ENCODE measurements around the gene RBM24. TPM values are rescaled to one million over a fixed set of nuclear protein-coding genes. Genes with fewer than 3 reads are reported as not detected.

Gene RBM24
- total and polyA plus RNA-seq, 2 of the 13 experiments (the other 11 are each of a cell fraction or from before 2014, with no cell fraction given) = 1.5 to 14.2 TPM

DNA sequence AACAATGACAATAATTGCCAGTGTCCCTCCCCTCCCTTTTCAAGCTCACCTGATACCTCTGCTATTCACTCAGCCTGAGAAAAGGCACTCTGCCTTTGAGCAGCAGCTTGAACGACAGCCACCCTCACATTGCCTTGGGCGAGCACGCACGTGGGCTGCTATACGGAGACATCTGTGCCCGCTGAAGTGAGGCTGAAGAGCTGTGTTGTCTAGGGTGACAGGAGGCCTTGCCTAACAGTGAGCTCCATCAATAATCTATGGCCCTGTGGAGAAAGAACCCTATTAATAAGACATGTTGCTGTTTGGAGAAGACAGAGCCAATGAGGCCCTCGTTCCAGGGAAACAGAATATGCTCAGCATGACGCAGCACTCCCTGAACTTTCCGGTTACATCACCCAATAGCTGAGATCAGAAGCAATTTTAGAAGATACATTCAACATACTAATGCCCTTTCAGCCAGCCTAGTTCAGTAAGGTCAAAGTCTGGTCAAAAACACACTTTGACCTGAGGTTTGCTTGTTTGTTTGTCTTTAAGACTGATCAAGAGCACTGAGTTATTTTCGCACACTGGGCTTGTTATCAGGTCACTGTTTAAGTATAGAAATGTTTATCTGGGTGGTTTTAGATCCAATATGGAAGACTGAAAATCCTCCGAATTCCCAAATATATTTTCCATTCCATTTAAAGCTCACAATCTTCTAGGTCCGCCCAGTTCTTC, 30.6 kb downstream of the RBM24 start (continued):
- TF ChIP-seq ZFX (CRISPR knock-in tag; IDR thresholded peaks at IDR 0.05; ENCODE audit: low read depth) (peak; percentile 88), RXRA (CRISPR knock-in tag; IDR thresholded peaks at IDR 0.05) (peak; percentile 82), MTA3 (CRISPR knock-in tag; IDR thresholded peaks at IDR 0.05) (no peak), ZNF136 (CRISPR knock-in tag; IDR thresholded peaks at IDR 0.05; ENCODE audit: low read depth) (peak; percentile 84; the same call in 1 of the 2 replicates), ZNF749 (CRISPR knock-in tag; IDR thresholded peaks at IDR 0.05; ENCODE audit: borderline replicate concordance) (peak; percentile 94), POLR2G (IDR thresholded peaks at IDR 0.05; ENCODE audit: low read depth, low read length) (peak; percentile 76), NR2F2 (IDR thresholded peaks at IDR 0.05; ENCODE audit: borderline replicate concordance, low read depth) (peak; percentile 80), ZNF589 (CRISPR knock-in tag; conservative IDR thresholded peaks at IDR 0.05) (no peak), ELF1 (CRISPR knock-in tag; IDR thresholded peaks at IDR 0.05) (no peak; the same call in 1 of the 2 replicates)
- TF ChIP-seq, protein P1, sequence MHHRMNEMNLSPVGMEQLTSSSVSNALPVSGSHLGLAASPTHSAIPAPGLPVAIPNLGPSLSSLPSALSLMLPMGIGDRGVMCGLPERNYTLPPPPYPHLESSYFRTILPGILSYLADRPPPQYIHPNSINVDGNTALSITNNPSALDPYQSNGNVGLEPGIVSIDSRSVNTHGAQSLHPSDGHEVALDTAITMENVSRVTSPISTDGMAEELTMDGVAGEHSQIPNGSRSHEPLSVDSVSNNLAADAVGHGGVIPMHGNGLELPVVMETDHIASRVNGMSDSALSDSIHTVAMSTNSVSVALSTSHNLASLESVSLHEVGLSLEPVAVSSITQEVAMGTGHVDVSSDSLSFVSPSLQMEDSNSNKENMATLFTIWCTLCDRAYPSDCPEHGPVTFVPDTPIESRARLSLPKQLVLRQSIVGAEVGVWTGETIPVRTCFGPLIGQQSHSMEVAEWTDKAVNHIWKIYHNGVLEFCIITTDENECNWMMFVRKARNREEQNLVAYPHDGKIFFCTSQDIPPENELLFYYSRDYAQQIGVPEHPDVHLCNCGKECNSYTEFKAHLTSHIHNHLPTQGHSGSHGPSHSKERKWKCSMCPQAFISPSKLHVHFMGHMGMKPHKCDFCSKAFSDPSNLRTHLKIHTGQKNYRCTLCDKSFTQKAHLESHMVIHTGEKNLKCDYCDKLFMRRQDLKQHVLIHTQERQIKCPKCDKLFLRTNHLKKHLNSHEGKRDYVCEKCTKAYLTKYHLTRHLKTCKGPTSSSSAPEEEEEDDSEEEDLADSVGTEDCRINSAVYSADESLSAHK (CRISPR knock-in tag; IDR thresholded peaks at IDR 0.05; ENCODE audit: borderline replicate concordance) = no peak
- TF ChIP-seq, protein P2, sequence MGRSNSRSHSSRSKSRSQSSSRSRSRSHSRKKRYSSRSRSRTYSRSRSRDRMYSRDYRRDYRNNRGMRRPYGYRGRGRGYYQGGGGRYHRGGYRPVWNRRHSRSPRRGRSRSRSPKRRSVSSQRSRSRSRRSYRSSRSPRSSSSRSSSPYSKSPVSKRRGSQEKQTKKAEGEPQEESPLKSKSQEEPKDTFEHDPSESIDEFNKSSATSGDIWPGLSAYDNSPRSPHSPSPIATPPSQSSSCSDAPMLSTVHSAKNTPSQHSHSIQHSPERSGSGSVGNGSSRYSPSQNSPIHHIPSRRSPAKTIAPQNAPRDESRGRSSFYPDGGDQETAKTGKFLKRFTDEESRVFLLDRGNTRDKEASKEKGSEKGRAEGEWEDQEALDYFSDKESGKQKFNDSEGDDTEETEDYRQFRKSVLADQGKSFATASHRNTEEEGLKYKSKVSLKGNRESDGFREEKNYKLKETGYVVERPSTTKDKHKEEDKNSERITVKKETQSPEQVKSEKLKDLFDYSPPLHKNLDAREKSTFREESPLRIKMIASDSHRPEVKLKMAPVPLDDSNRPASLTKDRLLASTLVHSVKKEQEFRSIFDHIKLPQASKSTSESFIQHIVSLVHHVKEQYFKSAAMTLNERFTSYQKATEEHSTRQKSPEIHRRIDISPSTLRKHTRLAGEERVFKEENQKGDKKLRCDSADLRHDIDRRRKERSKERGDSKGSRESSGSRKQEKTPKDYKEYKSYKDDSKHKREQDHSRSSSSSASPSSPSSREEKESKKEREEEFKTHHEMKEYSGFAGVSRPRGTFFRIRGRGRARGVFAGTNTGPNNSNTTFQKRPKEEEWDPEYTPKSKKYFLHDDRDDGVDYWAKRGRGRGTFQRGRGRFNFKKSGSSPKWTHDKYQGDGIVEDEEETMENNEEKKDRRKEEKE (IDR thresholded peaks at IDR 0.05) = no peak
- TF ChIP-seq, protein P3, sequence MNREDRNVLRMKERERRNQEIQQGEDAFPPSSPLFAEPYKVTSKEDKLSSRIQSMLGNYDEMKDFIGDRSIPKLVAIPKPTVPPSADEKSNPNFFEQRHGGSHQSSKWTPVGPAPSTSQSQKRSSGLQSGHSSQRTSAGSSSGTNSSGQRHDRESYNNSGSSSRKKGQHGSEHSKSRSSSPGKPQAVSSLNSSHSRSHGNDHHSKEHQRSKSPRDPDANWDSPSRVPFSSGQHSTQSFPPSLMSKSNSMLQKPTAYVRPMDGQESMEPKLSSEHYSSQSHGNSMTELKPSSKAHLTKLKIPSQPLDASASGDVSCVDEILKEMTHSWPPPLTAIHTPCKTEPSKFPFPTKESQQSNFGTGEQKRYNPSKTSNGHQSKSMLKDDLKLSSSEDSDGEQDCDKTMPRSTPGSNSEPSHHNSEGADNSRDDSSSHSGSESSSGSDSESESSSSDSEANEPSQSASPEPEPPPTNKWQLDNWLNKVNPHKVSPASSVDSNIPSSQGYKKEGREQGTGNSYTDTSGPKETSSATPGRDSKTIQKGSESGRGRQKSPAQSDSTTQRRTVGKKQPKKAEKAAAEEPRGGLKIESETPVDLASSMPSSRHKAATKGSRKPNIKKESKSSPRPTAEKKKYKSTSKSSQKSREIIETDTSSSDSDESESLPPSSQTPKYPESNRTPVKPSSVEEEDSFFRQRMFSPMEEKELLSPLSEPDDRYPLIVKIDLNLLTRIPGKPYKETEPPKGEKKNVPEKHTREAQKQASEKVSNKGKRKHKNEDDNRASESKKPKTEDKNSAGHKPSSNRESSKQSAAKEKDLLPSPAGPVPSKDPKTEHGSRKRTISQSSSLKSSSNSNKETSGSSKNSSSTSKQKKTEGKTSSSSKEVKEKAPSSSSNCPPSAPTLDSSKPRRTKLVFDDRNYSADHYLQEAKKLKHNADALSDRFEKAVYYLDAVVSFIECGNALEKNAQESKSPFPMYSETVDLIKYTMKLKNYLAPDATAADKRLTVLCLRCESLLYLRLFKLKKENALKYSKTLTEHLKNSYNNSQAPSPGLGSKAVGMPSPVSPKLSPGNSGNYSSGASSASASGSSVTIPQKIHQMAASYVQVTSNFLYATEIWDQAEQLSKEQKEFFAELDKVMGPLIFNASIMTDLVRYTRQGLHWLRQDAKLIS (CRISPR knock-in tag; IDR thresholded peaks at IDR 0.05) = no peak
- TF ChIP-seq, protein P4, sequence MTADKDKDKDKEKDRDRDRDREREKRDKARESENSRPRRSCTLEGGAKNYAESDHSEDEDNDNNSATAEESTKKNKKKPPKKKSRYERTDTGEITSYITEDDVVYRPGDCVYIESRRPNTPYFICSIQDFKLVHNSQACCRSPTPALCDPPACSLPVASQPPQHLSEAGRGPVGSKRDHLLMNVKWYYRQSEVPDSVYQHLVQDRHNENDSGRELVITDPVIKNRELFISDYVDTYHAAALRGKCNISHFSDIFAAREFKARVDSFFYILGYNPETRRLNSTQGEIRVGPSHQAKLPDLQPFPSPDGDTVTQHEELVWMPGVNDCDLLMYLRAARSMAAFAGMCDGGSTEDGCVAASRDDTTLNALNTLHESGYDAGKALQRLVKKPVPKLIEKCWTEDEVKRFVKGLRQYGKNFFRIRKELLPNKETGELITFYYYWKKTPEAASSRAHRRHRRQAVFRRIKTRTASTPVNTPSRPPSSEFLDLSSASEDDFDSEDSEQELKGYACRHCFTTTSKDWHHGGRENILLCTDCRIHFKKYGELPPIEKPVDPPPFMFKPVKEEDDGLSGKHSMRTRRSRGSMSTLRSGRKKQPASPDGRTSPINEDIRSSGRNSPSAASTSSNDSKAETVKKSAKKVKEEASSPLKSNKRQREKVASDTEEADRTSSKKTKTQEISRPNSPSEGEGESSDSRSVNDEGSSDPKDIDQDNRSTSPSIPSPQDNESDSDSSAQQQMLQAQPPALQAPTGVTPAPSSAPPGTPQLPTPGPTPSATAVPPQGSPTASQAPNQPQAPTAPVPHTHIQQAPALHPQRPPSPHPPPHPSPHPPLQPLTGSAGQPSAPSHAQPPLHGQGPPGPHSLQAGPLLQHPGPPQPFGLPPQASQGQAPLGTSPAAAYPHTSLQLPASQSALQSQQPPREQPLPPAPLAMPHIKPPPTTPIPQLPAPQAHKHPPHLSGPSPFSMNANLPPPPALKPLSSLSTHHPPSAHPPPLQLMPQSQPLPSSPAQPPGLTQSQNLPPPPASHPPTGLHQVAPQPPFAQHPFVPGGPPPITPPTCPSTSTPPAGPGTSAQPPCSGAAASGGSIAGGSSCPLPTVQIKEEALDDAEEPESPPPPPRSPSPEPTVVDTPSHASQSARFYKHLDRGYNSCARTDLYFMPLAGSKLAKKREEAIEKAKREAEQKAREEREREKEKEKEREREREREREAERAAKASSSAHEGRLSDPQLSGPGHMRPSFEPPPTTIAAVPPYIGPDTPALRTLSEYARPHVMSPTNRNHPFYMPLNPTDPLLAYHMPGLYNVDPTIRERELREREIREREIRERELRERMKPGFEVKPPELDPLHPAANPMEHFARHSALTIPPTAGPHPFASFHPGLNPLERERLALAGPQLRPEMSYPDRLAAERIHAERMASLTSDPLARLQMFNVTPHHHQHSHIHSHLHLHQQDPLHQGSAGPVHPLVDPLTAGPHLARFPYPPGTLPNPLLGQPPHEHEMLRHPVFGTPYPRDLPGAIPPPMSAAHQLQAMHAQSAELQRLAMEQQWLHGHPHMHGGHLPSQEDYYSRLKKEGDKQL (CRISPR knock-in tag; IDR thresholded peaks at IDR 0.05; ENCODE audit: low read depth) = peak; percentile 72; the same call in 1 of the 2 replicates

Measured in HepG2 (cell line).